ENCODE data around the gene MEOX1.

GRCh38 chr17:43667506-43667905 is 5.8 kb upstream of the MEOX1 start:
- TF ChIP-seq CTCF (IDR thresholded peaks at IDR 0.05; ENCODE audit: low read length), result no peak
- TF ChIP-seq EZH2 (optimal IDR thresholded peaks at IDR 0.05; ENCODE audit: low read depth, low read length), result no peak
- TF ChIP-seq EZH2phosphoT487 (IDR thresholded peaks at IDR 0.05; ENCODE audit: low read length), result no peak
